ENCODE results near the gene RNF180.
"Not testable (repeated sequence)": the region's sequence is repeated elsewhere in the genome, so short reads cannot be mapped to it uniquely, and the experiment has no call there.

The RNF180 gene

GRCh38 chr5:64398735-64399134 lies 233.1 kb downstream of the RNF180 start:
- not testable (repeated sequence) for DNase-seq

GRCh38 chr5:64407103-64407825 lies 241.6 kb downstream of the RNF180 start:
- DNase-seq: not testable (repeated sequence)

GRCh38 chr5:64417390-64417789 lies 251.7 kb downstream of the RNF180 start:
- no peak for DNase-seq

DNA sequence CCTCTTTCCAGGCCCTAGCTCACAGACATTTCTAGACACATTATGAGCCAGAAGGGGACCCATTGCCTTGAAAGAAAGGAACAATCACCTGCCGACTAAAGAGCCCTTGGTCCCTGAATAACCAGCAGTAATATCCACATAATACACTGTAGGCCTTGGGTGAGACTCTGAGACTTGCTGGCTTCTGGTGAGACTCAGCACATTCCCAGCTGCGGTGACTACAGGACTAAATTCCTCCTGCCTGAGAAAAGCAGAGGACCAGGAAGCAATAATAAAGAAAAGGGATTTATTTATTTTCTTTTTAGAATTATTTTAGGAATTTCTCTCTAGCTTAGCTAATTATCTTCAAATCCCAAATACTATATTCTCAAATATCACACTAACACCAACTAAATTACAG lies 252.4 kb downstream of the RNF180 start:
- DNase-seq: no peak
